Spleen (tissue), 7 donors: ENCODE data around the gene INPP1.

ENCODE experiments used
- CTCF ChIP-seq, 11 experiments: fragments of 200-600 bp in 7 of 11; fragments of 450-650 bp in 4 of 11; sonication (generic) in 4 of 11; IDR thresholded peaks in 8 of 11; conservative IDR thresholded peaks in 3 of 11; 1 replicate in 7 of 11; 2 replicates in 4 of 11; pipeline versions ENCODE4 v1.4.0 to v1.8.0; 2016 to 2021; ENCODE audit warnings: antibody characterized with exemption in 11 of 11, inconsistent platforms in 4 of 11, mild to moderate bottlenecking in 1 of 11
- POLR2A ChIP-seq, 3 donors: fragments of 450-650 bp; IDR thresholded peaks; one replicate each; pipeline ENCODE4 v1.5.1; 2017; ENCODE audit warnings: antibody characterized with exemption in 3 of 3, mild to moderate bottlenecking in 1 of 3
- donor health status: DM: no; HTN: no; CAD: no; lungs with moderate emphysema.
- donor health status: DM: no; HTN: no; CAD: no.
- donor health status: DM: no; HTN: no; CAD: no.

DNA sequence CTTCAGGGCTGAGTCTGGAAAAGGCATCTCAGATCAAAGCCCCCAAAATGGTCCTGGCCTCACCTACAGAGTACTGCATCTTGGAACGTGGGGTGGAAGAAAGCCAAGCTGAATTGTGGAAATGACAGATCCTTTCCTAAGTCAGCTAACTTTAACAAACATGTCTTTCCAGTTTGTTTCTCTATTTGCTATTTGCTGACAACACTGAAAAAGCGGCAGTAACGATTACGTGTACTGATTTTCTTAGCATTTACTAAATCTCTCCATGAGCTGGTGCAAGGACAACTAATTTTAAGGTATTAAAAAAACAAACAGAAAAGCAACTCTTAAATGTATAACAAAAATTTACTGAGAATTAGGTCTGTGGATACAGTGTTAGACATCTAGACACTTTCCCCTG is 24.9 kb upstream of the INPP1 start:
- TF ChIP-seq POLR2A (IDR thresholded peaks at IDR 0.05) (no peak), CTCF (IDR thresholded peaks at IDR 0.05 in 8 of 11, conservative IDR thresholded peaks at IDR 0.05 in 3 of 11) (no peak)
